ENCODE data around the gene CCHCR1. TPM values are rescaled to one million over a fixed set of nuclear protein-coding genes. Genes with fewer than 3 reads are reported as not detected.

Gene CCHCR1
- polyA plus RNA-seq, 3 donors = 2.2 to 8.4 (median 2.8) TPM

DNA sequence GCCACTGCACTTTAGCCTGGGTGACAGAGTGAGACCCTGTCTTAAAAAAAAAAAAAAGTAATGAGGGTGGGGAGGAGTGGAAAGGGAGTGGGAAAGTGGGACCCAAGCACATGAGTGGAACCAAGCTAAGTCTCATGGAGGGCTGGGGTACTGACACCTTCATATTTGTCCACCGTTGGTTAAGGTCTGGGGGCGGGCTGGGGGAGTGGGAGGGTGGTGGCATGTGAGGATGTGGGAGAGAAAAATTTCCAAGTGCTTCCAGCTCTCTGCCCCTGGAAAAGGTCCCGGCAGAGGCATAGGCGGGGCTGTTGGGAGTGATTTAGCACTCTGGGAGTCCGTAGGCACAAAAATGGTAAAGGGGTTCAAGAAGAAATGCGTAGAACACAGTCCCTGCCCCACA is 24.8 kb downstream of the CCHCR1 start:
- Mint-ChIP-seq H3K4me1 (peaks cover 4% of the 10 kb centered on the region), H3K9me3 (peaks cover 0 to 3% (median 0%) of the 10 kb centered on the region in 7 donors), H3K4me3 (no peak overlapping the region), H3K27ac (no peak overlapping the region), H3K27me3 (ENCODE audit: low read depth in 3 of 3) (peaks cover 1 to 6% (median 4%) of the 10 kb centered on the region in 3 donors), H3K36me3 (no peaks in the 10 kb centered on the region)
- Histone ChIP-seq H3K27me3 (ENCODE audit: control insufficient read depth in 2 of 2, insufficient read depth in 2 of 2, low read length in 2 of 2) (peaks cover 0 to 1% of the 10 kb centered on the region in 2 donors), H3K9me3 (replicated peaks in 1 of 2; ENCODE audit: control insufficient read depth in 1 of 2, insufficient read depth in 1 of 2, low read length in 2 of 2) (no peaks in the 10 kb centered on the region), H3K4me1 (ENCODE audit: control insufficient read depth in 1 of 2, insufficient read depth in 2 of 2, low read length in 2 of 2) (peaks cover 0 to 4% of the 10 kb centered on the region in 2 donors), H4K20me1 (ENCODE audit: insufficient read depth, low read length) (no peaks in the 10 kb centered on the region), H3K4me3 (replicated peaks in 1 of 3; ENCODE audit: low read depth in 2 of 3, low read length in 3 of 3) (no peak overlapping the region), H3K79me2 (ENCODE audit: insufficient read depth, low read length) (no peaks in the 10 kb centered on the region), H3K27ac (ENCODE audit: low read depth in 1 of 2, low read length in 2 of 2) (no peak overlapping the region), H2AFZ (ENCODE audit: insufficient read depth, low read depth, low read length, poor library complexity, severe bottlenecking) (no peak overlapping the region), H3K4me2 (replicated peaks; ENCODE audit: extremely low read depth, low read length, poor library complexity, severe bottlenecking) (no peak overlapping the region), H3K9ac (ENCODE audit: insufficient read depth, low read length, poor library complexity, severe bottlenecking) (no peak overlapping the region), H3K36me3 (replicated peaks in 1 of 2; ENCODE audit: control insufficient read depth in 1 of 2, insufficient read depth in 2 of 2, low read length in 2 of 2) (no peaks in the 10 kb centered on the region)
- no peak for DNase-seq
- intact Hi-C loops (cut with micrococcal nuclease) = no loop called here
- TF ChIP-seq, protein P1, sequence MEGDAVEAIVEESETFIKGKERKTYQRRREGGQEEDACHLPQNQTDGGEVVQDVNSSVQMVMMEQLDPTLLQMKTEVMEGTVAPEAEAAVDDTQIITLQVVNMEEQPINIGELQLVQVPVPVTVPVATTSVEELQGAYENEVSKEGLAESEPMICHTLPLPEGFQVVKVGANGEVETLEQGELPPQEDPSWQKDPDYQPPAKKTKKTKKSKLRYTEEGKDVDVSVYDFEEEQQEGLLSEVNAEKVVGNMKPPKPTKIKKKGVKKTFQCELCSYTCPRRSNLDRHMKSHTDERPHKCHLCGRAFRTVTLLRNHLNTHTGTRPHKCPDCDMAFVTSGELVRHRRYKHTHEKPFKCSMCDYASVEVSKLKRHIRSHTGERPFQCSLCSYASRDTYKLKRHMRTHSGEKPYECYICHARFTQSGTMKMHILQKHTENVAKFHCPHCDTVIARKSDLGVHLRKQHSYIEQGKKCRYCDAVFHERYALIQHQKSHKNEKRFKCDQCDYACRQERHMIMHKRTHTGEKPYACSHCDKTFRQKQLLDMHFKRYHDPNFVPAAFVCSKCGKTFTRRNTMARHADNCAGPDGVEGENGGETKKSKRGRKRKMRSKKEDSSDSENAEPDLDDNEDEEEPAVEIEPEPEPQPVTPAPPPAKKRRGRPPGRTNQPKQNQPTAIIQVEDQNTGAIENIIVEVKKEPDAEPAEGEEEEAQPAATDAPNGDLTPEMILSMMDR (IDR thresholded peaks at IDR 0.05) = no peak
- WGBS (ENCODE audit: insufficient coverage) = 99% methylated on average over 6 of the region's 6 CpGs

DNA sequence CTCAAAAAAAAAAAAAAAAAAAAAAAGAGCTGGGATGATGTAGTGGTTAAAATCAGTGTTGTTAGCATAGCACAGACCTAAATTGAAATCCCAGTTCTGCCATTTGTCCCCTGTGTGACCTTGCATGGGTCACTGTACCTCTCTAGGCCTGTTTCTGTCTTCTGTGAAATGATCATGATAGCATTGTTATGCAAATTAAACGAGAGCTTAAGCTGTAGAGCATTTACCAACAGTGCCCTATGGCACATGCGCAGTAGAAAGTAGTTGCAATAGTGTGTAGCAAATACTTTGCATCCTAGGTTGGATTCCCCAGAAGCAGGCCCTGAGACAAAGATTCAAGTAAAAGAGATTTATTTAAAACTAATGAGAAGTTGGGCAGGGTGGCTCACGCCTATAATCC is 26.0 kb downstream of the CCHCR1 start:
- Histone ChIP-seq H2AFZ (ENCODE audit: insufficient read depth, low read depth, low read length, poor library complexity, severe bottlenecking) (no peak overlapping the region), H4K20me1 (ENCODE audit: insufficient read depth, low read length) (no peaks in the 10 kb centered on the region), H3K27ac (ENCODE audit: low read depth in 1 of 2, low read length in 2 of 2) (no peak overlapping the region), H3K36me3 (replicated peaks in 1 of 2; ENCODE audit: control insufficient read depth in 1 of 2, insufficient read depth in 2 of 2, low read length in 2 of 2) (no peaks in the 10 kb centered on the region), H3K27me3 (ENCODE audit: control insufficient read depth in 2 of 2, insufficient read depth in 2 of 2, low read length in 2 of 2) (no peaks in the 10 kb centered on the region), H3K9ac (ENCODE audit: insufficient read depth, low read length, poor library complexity, severe bottlenecking) (no peak overlapping the region), H3K4me2 (replicated peaks; ENCODE audit: extremely low read depth, low read length, poor library complexity, severe bottlenecking) (no peak overlapping the region), H3K9me3 (replicated peaks in 1 of 2; ENCODE audit: control insufficient read depth in 1 of 2, insufficient read depth in 1 of 2, low read length in 2 of 2) (no peaks in the 10 kb centered on the region), H3K79me2 (ENCODE audit: insufficient read depth, low read length) (no peaks in the 10 kb centered on the region), H3K4me1 (ENCODE audit: control insufficient read depth in 1 of 2, insufficient read depth in 2 of 2, low read length in 2 of 2) (no peaks in the 10 kb centered on the region), H3K4me3 (replicated peaks in 1 of 3; ENCODE audit: low read depth in 2 of 3, low read length in 3 of 3) (no peak overlapping the region)
- DNase-seq = no peak
- Mint-ChIP-seq H3K36me3 (no peaks in the 10 kb centered on the region), H3K9me3 (peaks cover 0 to 1% (median 0%) of the 10 kb centered on the region in 7 donors), H3K4me1 (no peaks in the 10 kb centered on the region), H3K4me3 (no peak overlapping the region), H3K27ac (no peak overlapping the region), H3K27me3 (ENCODE audit: low read depth in 3 of 3) (peaks cover 2 to 6% (median 2%) of the 10 kb centered on the region in 3 donors)
- intact Hi-C loops (cut with micrococcal nuclease) = no loop called here
- TF ChIP-seq, protein P1 (IDR thresholded peaks at IDR 0.05) = no peak
- no CpG with 5 or more reads among the region's 3 CpGs for WGBS (ENCODE audit: insufficient coverage)
